Endothelial cell of umbilical vein (primary cell): ENCODE results near the gene CEACAM16.

Experiments
- CTCF ChIP-seq, 2 donors: IDR thresholded peaks; 1 replicate in 1 of 2; 2 replicates in 1 of 2; pipeline ENCODE4 v1.5.1; 2011; ENCODE audit warnings: low read length in 2 of 2, mild to moderate bottlenecking in 2 of 2, moderate library complexity in 2 of 2, control low read depth in 1 of 2, inconsistent platforms in 1 of 2, low read depth in 1 of 2; ENCODE audit not compliant: insufficient read depth in 1 of 2; ENCODE audit errors: extremely low read depth in 1 of 2
- EZH2 ChIP-seq: IDR thresholded peaks from 2 replicates; pipeline ENCODE4 v1.6.1; 2012; ENCODE audit warnings: borderline replicate concordance, low read depth, mild to moderate bottlenecking, moderate library complexity, low read length, inconsistent platforms; ENCODE audit not compliant: severe bottlenecking
- GATA2 ChIP-seq: IDR thresholded peaks from 2 replicates; pipeline ENCODE4 v1.7.0; 2011; ENCODE audit warnings: low read depth, mild to moderate bottlenecking, moderate library complexity, mixed read lengths, low read length; ENCODE audit not compliant: insufficient read length, insufficient read depth
- JUN ChIP-seq: IDR thresholded peaks from 2 replicates; pipeline ENCODE4 v1.6.1; 2011; ENCODE audit warnings: borderline replicate concordance, low read depth; ENCODE audit not compliant: insufficient read length, insufficient read depth
- MYC ChIP-seq: IDR thresholded peaks from one replicate; pipeline ENCODE4 v1.6.1; 2011; ENCODE audit warnings: mild to moderate bottlenecking, low read depth, low read length
- TF ChIP-seq, protein P1 (sequence below): IDR thresholded peaks from 2 replicates; pipeline ENCODE4 v1.6.1; 2011; ENCODE audit not compliant: insufficient read depth, insufficient read length

- TF ChIP-seq CTCF (IDR thresholded peaks at IDR 0.05; ENCODE audit: extremely low read depth in 1 of 2, insufficient read depth in 1 of 2, low read depth in 1 of 2, low read length in 2 of 2) (peak in 1 of 2 donors; percentile 14), MYC (no peak), EZH2 (no peak), GATA2 (no peak), JUN (no peak)
- TF ChIP-seq, protein P1, sequence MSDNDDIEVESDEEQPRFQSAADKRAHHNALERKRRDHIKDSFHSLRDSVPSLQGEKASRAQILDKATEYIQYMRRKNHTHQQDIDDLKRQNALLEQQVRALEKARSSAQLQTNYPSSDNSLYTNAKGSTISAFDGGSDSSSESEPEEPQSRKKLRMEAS: no peak
These were observed 41.4 kb downstream of the CEACAM16 start for GRCh38 chr19:44740351-44740824.
